Activated CD4-positive, CD25-positive, alpha-beta regulatory T cell treated with anti-CD3 and anti-CD28 coated beads, Interleukin-2, amount 50 U/mL, for 72 hours (primary cell): ENCODE data around the gene AGPAT4.
"Not testable (repeated sequence)": the region's sequence is repeated elsewhere in the genome, so short reads cannot be mapped to it uniquely, and the experiment has no call there.

Experiments
- DNase-seq: peaks from one replicate; pipeline ENCODE4 v3.0.0; 2021

The AGPAT4 gene

DNA sequence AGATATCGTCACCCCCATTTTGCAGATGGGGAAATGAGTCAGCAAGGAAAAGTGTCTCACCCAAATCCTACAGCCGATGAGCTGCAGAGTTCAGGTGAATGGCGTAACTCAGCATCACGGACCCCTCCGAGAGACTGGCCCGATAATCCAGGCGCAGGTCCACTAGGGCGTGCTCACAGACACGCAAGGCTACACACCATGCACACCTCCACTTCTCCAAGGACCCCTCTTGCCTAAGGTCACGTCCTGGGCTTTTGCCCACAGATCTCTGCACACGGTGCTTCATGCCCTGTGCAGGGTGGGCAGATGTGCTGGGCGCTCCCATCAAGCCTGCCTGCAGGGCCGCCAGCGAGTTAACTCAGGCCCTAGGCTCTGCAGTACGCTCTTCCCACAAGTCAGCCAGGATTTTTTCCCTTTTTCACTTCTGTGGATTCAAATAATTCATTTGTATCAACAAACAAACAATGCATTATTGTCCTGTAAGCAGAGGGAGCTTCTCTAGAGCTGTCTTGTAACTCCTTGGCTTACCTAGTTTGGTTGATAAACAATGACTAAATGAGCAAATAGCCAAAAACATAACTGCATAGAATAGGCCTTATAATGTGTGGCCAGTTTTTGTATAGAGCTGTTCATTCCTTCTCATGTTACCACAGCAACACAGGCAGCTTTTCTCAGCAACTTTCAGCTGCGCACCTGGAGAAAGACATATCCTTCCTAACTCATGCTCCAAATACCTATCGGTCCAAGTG is 139.1 kb downstream of the AGPAT4 start:
- no peak for DNase-seq

DNA sequence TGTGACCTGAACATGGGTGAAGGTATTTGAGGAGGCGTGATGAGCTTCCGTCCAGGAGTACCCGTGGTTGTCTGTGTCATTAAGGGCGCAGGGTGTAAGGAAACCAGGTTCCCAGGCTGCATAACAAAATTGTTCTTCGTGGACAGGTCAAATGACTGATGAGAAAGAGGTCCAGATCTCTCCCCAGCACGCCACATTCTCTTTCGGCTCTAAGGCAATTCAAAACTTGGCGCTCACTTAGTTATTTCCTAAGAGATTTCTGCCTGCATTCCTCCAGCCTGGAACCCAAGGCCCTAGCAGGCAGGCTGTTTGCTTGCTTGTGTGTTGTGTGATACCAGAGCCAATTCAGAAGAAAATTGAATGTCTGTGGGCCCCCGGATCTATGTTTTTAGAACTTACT is 139.9 kb downstream of the AGPAT4 start:
- DNase-seq: no peak

DNA sequence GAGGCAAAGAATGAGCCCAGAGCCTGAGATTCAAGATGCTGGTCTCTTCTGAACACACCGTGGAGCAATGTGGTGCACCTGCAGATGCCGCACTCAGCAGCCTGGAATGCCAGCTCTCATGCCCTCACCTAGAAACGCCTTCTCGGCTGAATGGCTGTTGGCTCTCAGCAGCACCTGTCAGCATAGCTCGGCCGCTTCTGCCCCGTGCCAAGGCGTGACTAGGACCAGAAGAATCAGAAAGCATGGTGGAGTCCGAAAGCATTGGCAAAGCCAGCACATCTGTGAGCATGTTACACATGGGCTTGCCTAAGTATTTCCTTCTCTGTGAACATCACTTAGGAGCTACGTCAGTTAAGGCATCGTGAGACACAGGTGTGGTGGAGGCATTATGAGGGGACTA is 141.5 kb downstream of the AGPAT4 start:
- no peak for DNase-seq

DNA sequence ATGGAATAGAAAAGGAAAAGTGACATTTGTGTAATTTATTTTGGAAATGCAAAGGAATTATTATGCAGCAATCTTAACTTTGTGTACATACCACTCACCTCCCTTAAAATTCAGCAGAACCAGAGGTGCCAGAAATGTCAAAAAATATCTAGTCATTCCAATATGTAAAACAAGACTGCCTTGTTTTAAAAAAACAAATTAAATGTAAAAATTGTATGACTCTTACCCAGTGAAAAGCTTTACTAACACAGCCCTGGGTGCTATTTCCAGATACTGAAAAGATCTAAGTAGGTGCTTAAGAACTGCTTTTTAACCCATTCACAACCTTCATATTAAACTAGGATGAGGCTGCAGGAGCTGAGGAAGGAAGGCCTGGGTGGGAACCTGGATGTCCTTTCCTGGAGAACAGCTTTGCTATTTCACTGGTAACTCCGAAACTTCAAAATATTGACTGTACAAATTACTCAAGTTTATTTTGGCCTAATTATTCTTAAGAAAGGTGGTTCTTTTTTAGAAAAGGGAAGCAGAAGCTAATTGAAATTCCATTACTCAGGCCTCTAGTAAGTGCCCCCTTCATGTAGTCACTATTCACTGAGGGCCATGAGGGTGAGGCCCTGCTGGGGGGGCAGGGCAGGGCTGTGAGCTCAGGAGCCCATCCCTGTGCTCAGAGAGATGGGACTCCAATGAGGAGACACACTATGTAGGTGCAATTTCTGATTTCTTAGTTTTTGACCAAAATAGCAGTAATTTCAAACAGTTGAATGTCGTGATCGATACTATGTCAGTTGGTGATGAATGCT is 142.7 kb downstream of the AGPAT4 start:
- no peak for DNase-seq

DNA sequence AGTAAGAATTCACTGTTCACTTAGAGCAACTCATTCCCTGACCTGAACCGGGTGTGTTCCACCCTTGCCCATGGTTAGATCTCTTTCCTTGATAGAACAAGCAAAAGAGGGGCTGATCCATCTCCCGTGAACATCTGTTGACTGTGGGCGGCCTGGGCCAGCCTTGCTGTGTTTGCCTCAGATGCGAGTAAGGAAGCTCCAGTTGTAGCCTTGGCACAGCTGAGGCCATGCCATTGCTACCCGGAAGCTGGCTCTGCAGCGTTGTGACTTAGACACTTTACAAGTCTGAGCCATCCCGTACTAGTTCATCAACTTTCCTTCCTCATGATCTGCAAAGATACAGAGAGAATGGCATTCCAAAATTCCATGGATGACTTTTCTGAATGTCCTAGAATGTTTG is 143.3 kb downstream of the AGPAT4 start:
- no peak for DNase-seq

DNA sequence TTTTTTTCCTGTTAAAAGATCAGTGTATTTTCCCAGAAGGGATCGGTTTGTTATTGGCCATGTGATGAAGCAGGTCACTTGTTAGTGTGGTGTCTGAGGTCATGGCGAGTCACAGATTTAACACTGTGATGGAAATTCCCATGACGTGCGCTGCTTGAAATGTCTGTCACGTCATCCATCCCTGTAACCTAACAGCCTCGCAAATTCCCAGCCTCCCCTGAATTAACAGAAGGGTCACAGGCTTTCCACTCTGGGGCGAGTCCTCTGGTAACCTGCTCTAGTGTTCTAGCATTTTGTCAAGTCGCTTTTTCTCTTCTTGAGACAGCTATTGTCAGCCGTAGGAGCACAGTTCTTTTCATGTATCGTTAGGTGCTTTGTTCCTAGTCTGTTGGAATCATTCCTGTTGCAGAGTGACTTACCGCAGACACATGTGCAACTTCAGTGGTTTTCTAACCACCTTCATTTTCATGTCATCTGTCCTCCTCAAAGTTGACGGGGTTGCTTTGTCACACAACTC is 145.1 kb downstream of the AGPAT4 start:
- no peak for DNase-seq

DNA sequence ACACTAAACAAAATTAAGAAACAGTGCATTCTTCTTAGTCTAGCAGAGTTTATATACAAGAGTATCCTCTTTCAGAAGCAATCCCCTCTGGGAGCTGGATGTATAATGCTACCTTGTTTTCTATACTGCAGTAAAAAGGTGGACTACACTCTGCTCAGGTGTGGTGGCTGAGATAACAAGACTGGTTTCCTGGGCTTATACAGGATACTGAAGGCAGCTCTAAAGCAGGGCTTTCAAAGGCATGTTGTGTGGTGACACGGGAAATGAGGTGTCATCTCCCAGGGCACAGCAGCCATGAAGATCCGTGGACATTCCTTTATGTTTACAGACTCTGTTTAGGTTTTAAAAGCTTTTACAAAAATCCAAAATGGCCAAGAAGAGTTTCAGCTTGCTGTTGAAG is 145.6 kb downstream of the AGPAT4 start:
- no peak for DNase-seq

DNA sequence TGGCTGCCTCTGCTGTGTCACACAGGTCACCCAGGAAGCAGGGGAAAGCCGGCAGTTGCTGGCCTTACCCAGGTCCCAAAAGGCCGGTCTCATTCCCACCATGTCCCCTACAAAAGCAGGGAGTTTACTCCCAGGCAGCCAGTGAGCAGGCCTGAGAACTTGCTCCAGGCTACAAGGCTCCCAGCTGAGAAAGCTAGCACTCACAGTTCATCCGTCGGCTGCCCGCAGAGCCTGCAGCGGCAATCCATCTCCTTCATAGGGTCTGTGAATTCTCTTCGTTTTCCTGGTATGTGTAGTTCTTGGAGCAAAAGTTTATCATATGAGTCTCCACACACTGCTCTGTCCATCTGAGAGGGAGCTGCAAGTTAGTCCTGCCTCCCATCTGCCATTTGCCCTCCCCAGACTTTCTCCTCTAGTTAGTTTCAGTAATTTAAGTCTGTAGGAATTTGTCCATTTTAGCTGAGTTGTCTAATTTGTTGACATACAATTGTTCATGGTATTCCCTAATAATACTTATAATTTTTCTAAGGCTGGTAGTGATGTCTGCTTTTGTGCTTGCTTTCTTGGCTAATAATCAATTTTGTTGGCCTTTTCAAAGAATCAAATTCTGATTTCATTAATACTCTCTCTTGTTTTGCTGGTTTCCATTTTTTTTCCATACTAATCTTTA is 146.7 kb downstream of the AGPAT4 start:
- DNase-seq: no peak

DNA sequence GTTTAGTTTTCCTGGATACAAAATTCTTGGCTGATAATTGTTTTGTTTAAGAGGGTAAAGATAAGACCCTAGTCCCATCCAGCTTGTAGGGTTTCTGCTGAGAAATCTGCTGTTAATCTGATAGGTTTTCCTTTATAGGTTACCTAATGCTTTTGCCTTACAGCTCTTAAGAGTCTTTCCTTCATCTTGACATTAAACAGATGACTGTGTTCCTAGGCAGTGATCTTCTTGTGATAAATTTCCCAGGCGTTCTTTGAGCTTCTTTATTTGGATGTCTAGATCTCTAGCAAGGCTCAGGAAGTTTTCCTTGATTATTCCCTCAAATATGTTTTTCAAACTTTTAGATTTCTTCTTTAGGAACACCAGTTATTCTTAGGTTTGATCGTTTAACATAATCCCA is 148.3 kb downstream of the AGPAT4 start:
- no peak for DNase-seq

DNA sequence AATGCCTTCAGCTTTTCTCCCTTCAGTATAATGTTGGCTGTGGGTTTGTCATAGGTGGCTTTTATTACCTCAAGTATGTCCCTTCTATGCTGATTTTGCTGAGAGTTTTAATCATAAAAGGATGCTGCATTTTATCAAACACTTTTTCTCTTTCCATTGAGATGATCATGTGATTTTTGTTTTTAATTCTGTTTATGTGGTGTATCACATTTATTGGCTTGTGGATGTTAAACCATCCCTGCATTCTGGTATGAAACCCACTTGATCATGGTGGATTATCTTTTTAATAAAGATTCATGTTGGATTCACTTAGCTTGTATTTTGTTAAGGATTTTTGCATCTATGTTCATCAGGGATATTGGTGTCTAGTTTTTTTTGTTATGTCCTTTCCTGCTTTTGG is 150.5 kb downstream of the AGPAT4 start:
- not testable (repeated sequence) for DNase-seq

DNA sequence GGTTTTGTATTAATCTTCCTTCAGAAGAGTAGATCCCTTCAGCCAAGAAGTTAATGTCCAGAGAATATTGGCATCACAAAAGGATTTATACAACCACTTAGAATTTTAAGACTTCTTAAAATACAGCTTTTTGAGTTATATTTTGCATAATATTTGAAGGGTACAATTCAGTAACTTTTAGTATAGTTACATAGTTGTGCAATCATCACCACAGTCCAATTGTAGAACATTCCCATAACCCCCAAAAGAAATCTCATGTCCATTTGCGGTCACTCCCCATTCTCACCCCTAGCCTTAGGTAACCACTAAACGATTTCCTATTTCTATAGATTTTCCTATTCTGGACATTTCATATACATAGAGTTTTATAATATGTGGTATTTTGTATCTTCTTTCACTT is 155.9 kb downstream of the AGPAT4 start:
- no peak for DNase-seq

DNA sequence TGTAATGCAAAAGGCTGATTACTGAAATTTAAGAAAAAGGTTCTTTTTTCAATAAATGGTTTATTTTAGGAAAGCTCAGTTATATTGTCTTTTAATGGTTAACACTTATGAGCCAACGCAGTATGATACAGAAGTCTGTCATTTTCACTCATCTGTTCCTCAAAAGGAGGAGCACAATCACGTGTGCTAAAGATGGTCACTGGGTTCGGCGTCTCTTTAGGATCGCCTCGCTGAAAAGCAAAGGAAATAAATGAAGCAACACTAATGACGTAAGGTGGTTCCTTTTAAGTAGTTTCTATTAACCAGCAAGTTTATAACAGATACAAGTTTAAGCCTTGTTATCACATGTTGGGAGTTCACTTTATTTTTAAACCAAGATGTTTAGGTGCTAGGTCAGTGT is 156.6 kb downstream of the AGPAT4 start:
- no peak for DNase-seq

DNA sequence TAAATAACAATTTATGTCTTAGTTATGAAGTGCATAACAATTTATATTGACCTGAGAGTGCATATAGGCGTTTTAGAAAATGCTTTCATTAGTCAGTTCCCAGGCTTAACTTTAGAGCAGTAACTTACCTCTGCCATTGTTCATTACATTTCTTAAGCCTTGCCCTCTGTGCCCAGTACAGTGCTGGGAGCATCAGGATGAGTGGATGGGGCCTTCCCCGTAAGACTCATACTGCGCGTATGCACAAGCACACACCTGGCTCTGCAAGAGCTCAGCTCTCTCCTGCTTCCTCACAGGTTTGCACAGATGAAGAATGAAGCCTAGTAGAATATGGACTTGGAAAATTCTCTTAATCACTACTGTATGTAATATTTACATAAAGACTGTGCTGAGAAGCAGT is 157.3 kb downstream of the AGPAT4 start:
- no peak for DNase-seq

DNA sequence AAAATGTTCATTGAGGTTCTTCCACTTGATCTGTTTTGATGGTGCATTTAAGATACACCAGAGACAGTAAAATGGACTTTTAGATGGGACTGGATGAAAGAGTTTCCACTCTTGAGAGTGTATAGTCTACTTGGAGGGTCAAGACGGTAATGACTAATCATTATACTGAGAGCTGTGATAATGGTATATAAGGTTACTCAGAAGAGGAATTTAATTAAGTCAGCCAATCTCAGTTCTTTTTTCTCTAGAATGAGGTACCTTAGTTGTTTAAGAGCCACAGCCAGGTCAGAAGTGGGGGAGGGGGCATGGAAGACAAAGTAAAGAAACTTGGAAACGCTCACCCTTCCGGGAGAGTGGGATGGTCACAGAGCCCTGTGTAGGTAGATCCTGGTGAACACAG is 158.4 kb downstream of the AGPAT4 start:
- no peak for DNase-seq

DNA sequence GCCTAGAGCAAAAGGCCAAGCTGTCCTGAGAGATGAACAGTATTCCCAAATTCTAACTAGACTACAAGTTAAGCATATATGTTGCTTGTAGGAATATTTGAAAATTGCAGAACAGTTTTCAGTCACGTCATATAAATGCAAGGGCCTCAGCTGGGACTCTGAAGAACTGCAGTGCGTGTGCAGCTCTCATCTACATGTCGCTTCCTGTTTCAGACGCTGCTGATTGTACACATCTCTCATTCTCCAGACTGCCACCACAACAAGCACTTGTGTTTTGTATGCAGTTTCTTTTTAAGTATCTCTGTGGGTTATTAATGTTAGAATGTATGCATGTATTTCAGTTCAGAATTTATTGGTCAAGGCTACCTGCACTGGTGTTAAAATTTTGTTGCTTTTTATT is 162.6 kb downstream of the AGPAT4 start:
- no peak for DNase-seq

DNA sequence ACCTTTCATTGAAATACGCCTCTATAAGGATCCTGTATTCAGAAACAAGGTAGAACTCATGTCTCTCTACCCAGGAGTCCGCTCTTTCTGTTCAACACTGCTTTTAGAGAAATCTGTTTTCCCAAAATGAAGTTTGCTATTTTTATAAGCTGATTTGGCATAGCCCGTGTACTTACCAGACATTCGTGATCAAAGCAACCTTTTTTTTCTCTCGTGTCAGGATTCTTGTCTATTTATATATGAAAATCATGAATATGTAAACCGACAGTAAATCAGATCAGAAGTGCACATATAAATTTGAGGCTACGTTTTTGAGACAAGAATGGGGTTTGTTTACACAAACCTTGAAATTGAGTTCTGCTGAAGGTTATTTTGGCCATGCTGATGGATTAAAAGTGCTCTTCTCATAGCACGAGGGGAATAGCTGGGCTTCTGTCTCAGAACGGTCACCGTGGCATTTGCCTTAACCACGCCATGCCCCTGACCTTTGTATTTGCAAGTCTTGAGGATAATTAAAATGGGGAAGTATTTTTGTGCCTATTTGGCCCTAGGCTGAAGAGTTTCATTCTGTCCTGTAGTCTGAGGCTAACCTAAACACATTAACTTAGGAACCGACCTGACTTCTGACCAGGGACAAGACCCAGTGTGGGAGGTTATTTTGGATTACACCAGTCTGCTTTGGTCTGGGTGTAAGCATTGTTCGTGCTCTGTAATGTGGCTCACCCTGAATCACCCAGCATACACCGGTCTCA is 163.7 kb downstream of the AGPAT4 start:
- no peak for DNase-seq

DNA sequence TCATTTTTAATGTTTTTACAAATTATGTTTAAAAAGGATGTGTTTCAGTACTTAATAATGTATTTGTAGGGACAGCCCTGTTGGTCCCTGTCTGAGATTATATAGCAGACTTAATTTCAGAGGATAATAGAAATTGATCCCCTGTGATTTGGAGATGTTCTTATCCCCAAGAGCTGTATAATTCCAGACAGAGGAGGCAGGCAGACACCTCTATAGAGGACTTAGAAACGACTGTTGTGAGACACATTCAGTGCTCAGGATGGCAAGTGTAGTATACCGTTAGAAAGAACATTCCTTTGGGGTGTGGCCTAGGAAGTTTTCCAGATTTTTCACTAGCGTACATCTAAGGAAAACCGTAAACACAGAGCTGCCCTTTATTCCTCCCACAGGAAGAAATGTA is 164.5 kb downstream of the AGPAT4 start:
- no peak for DNase-seq

DNA sequence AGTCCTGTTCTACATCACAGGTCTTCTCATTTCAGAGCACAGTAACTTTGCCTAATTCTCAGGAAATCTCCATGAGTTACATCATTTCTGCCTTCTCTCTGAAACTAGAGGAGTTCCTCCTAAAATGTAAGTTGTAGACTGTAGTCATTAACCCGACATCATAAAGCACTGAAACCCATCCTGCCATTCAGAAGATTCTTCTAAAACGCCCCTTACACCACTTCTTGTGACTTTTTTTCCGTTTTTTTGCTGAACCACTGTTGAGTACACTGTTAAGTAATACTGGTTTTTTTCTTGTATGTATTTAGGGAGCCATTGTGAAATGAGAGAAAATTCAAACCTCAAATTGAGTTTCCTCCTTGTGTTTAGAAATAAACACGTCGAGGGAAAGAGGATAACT is 164.9 kb downstream of the AGPAT4 start:
- no peak for DNase-seq

DNA sequence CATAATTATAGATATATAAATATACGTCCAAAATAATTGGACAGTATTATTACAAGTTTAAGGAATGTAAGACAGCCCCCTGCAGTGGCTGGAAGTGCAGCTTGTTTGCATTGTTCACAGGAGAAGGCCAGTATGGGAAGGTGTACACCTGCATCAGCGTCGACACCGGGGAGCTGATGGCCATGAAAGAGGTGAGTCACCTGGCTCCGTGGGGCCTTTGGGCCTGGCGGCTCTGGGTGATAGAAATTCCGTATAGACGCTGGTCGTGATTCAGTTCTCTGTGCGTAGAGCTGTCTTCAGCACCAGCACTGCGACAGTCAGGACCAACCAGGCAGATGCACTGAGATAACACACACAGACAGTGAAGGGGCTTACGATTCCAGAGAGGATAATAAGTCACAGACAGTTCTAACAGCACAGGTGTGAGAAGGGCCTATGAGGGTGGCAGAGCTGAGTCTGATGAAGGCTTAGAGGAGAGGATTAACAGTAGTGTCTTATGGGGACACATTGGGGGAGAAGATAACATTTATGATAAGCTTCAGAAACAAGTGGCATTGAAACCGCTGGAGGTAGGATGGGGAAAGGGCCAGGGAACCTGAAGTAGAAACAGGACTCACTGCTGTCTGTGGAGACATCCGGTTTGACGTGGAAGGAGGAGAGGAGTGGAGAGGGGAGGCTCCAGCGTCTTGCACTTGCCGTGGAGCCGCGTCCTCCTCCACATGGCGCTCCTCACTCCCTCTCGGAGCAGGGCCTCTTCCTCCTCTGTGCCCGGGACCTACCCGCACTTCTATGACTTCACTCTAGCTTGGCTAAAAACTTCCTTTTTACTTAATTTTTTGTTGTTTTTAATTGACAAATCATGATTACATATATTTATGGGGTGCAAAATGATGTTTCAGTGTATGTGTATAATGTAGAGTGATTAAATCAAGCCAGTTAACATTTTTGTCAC is 165.8 kb downstream of the AGPAT4 start:
- DNase-seq: no peak

DNA sequence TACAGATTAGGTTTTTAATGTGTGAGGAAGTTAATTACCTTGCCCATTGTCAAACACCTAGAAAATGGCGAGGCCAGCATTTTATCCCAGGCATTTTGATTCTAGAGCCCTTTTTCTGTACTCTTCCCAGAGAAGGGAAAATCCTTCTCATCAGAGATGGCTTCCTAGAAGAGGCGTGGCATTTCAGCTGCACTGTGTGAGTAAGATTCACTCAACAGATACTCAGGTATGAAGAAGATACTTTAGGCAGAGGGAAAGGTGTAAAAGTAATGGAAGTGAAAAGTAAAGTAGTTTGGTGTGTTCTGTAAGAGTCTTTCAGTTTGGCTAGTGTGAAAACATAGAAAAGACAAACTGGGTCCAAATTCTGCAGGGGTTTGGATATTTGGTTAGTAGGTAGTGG is 168.5 kb downstream of the AGPAT4 start:
- DNase-seq: no peak

DNA sequence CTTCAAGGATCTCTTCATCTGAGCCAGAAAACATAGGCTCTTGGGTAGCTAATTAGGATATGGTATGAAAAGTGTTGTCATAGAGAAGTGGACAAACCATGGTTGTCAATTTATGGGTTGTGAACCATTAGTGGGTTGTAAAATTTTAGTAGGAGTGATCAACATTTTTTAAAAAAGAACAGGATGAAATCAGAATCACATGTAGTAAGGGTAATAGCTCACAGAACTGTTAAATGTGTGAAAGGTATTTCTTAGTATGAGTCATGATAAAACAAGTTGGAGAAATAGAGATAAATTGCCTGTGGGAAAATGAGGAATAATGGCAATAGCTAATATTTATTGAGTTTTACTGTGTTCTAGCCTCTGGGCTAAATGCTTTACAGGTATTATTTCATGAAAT is 168.9 kb downstream of the AGPAT4 start:
- no peak for DNase-seq

DNA sequence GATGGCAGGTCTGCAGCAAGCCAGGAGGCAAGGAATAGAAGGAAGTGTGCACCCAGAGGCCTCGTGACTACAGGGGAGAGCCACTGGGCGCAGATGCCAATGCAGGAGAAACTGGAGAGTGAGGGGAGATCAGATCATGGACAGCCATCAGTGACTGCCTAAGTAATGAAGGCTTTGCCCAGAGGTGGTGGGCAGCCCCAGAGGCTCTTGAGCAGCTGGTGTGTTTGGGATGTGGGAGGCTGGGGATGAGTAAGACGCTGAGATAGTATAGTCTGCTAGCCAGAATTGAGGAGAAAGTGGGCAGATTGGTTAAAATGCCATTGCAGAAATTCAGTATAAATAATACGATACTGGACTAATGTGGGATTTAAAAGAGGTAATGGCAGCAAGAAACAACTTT is 170.4 kb downstream of the AGPAT4 start:
- no peak for DNase-seq
